ENCODE measurements around the gene TLCD4.
A peak's percentile ranks its signal among the peaks of the same experiment; 100 is the strongest.
"Not testable (repeated sequence)": the region's sequence is repeated elsewhere in the genome, so short reads cannot be mapped to it uniquely, and the experiment has no call there.

The TLCD4 gene

DNA sequence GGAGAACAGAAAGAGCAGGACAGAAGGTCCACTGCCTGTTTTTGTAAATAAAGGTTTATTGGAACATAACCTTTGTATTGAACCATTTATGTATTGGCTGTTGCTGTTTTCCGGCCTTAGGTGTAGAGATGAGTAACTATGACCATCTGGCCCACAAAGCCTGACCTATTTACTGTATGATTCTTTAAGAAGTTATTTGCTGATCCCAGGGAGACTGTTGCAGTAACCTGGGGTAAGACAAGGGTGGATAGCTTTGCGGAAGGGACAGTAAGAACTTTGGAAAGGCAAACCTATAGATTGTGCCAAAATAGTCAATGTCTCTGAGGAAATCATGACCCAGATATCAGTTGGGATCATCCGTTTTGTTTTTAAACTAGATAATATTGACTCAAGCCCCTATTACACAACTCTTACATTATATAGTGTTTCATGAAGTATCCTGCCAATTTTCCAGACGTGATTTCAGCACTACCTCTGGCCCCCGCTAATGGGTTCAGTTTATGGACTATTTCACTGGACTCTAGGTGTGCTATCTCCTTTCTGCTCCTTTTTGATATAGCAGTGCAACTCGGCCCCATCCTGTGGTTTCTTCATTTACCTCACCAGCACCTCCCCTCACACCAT, 20.8 kb upstream of the TLCD4 start:
- no peak for DNase-seq

DNA sequence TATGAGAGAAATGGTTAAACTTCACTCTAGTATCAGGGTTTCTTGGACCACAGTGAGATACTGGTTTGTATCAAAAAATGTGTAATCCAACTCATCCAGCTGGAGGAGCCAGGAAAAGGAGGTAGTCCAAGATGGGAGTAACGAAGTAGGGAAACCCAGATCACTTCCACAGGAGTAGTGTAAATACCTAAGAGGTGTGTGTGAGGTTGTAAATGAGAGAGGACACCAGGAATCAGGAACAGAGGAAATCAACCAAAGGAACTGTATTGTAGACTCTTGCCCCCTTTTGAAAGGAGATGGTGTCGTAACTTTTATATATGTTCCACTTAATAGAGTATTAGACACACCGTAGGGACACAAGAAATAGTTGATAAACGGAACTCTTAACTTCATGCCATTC, 19.7 kb upstream of the TLCD4 start:
- no peak for DNase-seq

DNA sequence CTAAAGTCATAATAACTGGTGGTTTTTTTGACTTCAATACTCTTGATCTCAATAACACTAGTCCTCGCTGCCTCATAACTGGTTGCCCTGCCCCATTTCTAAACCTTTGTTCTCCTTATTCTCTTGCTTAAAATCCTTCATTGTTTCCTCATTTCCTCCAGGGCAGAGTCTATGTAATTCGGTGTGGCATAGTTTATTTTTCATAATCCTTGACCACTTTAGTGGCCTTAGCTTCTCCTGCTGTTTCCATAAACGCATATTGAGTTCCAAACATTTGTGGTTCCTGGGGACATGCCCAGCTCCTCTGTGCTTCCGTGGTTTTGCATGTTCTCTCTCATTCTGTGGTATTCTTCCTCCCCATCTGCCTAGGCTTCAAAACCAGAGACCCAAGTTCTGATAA, 19.0 kb upstream of the TLCD4 start:
- DNase-seq: no peak

GRCh38 chr1:95108792-95109191, 8.4 kb upstream of the TLCD4 start:
- DNase-seq: no peak

- DNase-seq: no peak
Observed at GRCh38 chr1:95111014-95111413, 6.1 kb upstream of the TLCD4 start.

- no peak for DNase-seq
Observed at GRCh38 chr1:95113684-95114083, 3.5 kb upstream of the TLCD4 start.

DNA sequence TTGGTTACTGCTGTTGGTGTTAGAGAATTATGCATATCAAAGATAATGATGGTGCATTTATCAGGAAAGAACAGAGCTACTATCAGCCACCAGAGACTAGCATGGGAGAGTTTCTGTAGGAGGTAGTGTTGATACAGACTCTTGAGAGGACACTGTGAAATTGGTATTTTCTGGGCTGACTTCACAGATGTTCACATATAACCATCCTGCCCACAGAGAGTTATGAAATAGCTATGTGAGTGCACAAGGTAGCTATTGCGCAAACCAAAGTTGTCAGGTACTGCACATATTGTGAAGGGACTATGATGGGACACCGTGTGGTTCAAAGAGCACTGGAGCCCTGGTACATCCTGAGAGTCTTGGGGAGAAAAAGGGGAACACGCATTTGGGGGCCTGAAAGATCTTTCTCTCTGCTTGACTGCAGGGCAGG, 1.4 kb upstream of the TLCD4 start:
- DNase-seq: no peak

DNA sequence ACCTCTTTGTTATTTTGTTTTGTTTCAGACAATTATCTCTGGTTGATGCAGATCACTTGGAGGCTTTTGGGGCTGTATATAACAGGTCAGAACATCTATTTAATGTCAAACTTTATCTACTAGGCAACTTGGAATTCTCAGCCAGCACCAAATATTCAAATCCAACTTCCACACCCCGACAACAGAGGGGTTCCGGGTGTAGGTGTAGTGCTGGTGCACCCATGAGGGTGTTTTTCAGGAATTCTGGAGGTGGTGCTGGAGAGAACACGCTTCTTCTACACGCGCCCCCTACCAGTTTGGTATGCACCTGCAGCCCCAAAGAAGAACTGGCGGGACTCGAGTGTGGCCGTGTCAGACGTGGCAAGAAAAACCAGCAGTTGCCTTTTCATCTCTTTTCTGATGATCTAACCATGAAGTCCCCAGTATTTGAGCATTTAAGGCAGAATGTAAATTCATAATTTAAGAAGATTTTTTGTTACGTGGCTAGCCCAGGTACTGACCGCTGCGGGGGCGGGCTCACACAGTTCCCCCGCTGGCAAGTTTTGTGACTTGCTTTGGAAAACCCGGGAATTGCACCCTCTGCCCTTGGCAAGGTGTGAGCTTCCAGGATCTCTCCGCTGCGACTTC, 462 bp upstream of the TLCD4 start:
- peak; percentile 53 for DNase-seq

GRCh38 chr1:95118067-95118499, 928 bp downstream of the TLCD4 start:
- DNase-seq: peak; percentile 2

DNA sequence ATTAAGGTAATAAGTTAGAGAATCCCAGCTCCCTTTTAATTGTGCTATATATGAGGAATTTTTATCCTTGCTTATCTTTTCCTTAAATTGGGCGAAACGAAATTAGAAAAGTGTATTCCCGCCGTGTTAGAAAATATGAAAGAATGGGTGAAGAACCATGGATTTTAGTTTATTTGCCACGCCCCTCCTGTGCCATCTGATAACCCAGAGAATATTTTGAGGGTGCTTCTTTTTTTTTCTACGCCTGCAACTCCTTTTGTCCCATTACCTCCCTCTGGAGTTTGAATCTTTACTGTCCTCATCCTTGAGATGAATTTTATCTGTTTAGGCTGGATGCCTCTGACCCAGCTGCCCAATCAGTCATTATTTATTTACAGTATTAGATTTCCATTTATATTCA, 1.6 kb downstream of the TLCD4 start:
- DNase-seq: no peak

- DNase-seq: no peak
Observed at GRCh38 chr1:95119273-95119672, 2.1 kb downstream of the TLCD4 start.

DNA sequence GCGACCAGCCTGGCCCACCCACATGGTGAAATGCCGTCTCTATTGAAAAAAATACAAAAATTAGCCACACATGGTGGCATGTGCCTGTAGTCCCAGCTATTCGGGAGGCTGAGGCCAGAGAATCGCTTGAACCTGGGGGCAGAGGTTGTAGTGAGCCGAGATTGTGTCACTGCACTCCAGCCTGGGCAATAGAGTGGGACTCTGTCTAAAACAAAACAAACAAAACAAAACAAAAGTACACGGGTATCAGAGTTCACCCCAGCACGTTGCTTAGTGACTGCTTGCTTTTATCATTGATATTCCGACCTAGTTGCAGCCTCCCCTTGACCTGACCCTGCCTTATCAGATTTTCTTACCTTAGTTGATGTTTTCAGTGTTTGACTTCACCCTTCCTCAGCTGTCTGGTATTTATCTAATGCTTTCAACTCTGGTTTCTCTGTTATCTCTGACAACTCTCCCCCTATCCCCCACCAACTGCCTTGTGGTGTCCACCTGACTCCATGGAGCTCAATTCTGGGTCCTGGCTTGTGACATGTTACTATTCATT, 5.1 kb downstream of the TLCD4 start:
- DNase-seq: no peak

DNA sequence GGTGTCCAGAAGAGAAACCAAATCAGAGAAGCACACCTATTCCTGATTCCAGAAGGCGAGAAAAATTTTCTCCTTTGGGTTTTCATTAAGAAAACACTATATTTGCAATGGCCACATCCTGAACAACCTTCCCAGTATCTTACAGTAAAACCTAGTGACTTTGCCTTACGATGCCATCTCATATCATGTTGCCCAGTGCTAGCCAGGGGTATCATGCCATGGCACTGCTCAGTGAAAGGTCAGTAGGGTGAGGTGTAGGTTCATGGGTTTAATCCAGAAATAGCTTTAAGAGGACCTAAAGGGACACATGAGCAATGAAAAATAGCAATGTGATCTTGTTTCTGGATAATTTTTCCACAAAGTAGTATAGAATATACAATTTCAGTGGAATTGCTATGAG, 7.2 kb downstream of the TLCD4 start:
- no peak for DNase-seq

- no peak for DNase-seq
Observed at GRCh38 chr1:95126366-95126765, 9.2 kb downstream of the TLCD4 start.

- DNase-seq: no peak
Observed at GRCh38 chr1:95126846-95127245, 9.7 kb downstream of the TLCD4 start.

GRCh38 chr1:95127380-95127779, 10.2 kb downstream of the TLCD4 start:
- no peak for DNase-seq

DNA sequence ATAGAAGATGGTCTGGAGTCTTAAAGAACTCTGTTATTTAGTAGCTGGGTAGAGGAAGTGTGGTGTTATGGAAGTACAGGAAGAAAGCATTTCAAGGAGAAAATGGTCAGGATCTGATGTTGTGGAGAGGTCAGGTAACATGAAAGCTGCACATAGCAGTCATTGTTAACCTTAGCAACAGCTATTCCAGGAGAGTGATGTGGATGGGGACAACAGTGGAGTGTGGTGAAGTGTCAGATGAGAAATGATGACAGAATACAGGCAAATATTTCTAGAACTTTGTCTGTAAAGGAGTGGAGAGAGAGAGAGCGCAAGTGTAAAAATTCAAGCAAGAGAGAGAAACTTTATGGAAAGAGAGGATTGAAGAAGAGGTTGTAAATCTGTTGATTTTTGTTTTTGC, 15.6 kb downstream of the TLCD4 start:
- no peak for DNase-seq

GRCh38 chr1:95133687-95134086, 16.5 kb downstream of the TLCD4 start:
- DNase-seq: no peak

DNA sequence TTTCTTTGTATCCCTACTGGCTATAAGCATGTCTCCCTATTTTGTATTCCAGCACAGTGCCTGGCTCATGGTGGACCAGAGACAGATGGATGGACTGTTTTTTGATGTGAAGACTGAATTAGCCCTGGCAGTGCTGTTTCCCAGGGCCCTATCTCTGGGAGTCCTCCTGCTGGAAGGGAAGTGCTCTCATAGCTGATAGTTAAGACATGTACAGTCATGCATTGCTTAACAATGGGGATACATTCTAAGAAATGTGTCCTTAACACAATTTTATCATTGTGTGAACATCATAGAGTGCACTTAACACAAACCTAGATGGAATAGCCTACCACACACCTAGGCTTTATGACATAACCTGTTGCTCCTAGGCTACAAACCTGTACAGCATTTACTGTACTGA, 21.1 kb downstream of the TLCD4 start:
- DNase-seq: no peak

GRCh38 chr1:95139039-95139438, 21.9 kb downstream of the TLCD4 start:
- no peak for DNase-seq

DNA sequence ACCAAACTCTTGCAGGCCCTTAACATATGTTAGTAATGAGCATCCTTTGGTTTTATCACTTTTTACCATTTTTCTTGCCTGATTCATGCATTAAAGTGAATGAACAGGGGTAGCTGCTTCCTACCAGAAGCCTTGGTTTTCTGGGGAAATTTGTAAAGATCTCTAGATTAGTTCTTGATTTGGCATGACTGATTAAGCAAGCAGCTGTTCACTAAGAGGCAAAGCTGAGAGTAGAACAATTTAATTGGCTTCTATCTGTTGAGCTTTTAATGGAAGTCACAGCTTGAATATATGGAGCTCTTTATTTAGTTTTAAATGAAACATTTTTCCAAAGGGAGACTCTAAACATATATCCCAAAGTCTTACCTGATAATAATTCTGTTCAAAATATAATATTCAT, 23.6 kb downstream of the TLCD4 start:
- no peak for DNase-seq

- no peak for DNase-seq
Observed at GRCh38 chr1:95145493-95145892, 28.3 kb downstream of the TLCD4 start.

DNA sequence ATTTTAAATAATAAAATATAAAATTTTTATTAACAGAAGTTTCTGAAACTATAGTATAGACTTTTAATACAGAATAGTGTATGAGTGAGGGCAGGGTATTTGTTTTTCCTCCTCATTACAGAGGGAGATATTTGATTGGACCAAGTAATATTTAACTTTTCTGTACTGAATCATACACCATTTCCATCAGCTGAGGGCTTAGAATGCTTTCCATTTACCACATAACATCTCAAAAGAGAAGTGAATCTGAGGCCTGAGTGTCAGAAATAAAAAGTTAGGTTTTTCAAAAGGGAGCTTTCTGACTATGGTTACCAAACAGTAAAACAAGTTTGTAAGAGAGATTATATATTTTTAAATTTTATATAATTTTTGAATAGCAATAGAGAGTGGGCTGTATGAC, 29.5 kb downstream of the TLCD4 start:
- no peak for DNase-seq

DNA sequence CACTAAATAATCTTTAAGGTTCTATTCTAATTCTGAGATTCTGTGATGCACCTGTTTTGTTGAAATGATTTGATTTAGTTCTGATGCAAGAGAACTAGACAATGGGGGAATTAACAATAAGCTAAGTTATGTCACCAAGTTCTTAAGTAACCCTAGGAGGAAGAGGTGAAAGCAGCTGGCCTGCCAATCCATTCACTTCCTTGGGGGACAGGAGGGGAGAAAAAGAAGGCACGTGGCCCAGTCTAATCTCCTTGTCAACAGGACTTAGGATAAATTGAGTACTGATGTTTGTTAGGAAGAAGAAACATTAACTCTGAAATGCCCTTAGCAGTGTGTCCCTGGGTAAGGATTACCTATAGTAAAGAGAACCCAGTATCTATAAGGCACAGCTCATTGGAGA, 36.9 kb downstream of the TLCD4 start:
- no peak for DNase-seq

DNA sequence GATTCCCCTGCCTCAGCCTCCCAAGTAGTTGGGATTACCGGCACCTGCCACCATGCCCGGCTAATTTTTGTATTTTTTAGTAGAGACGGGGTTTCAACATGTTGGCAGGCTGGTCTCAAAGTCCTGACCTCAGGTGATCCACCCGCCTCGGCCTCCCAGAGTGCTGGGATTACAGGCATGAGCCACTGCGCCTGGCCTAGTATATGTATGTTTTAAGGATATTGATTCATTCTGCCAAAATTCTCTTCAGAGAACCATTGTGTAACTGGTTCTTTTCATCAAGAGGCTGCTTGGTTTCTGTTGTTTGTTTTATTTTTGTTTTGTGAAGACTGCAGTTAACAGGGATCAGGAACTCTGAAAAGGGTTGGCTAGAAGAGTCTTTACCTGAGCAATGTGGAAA, 48.4 kb downstream of the TLCD4 start:
- not testable (repeated sequence) for DNase-seq

Measured in stimulated activated CD4-positive, alpha-beta T cell treated with anti-CD3 and anti-CD28 coated beads, Interleukin-1b, Interleukin-23, amount 100 ng/mL, for 48 hours (primary cell).